Smooth muscle cell of the brain vasculature (primary cell): ENCODE measurements around the gene PPM1G.
"Not testable (repeated sequence)": the region's sequence is repeated elsewhere in the genome, so short reads cannot be mapped to it uniquely, and the experiment has no call there.

Experiments
- DNase-seq: peaks from one replicate; pipeline ENCODE4 v3.0.0-alpha.2; 2012; ENCODE audit warnings: low read depth, low spot score

The PPM1G gene

GRCh38 chr2:27375513-27376099 lies 33.8 kb downstream of the PPM1G start:
- no peak for DNase-seq

- DNase-seq: no peak
Observed at GRCh38 chr2:27373567-27373966, 35.8 kb downstream of the PPM1G start.

GRCh38 chr2:27372937-27373336 lies 36.5 kb downstream of the PPM1G start:
- DNase-seq: no peak

GRCh38 chr2:27370816-27371620 lies 38.4 kb downstream of the PPM1G start:
- DNase-seq: no peak

- peak; percentile 98 for DNase-seq
Observed at GRCh38 chr2:27370026-27370815, 39.2 kb downstream of the PPM1G start, which contains the start of the genes EIF2B4 and SNX17. EIF2B4 (minus strand) TSS chr2:27370338; CDS start chr2:27370314, 24 bp downstream. SNX17 (plus strand) TSS chr2:27370616; CDS start chr2:27370744, 128 bp downstream.

- DNase-seq: no peak
Observed at GRCh38 chr2:27369471-27370025, 39.8 kb downstream of the PPM1G start.

GRCh38 chr2:27363933-27364332 lies 45.5 kb downstream of the PPM1G start:
- DNase-seq: no peak

- DNase-seq: no peak
Observed at GRCh38 chr2:27362678-27363420, 46.5 kb downstream of the PPM1G start.

GRCh38 chr2:27356382-27357181 lies 52.8 kb downstream of the PPM1G start, which contains the start of gene GTF3C2:
GTF3C2 (minus strand) TSS chr2:27356764; CDS start chr2:27343554, 13,210 bp downstream.
- DNase-seq: peak; percentile 95

- DNase-seq: no peak
Observed at GRCh38 chr2:27356056-27356381, 53.4 kb downstream of the PPM1G start.

GRCh38 chr2:27354597-27354927 lies 54.8 kb downstream of the PPM1G start:
- no peak for DNase-seq

- no peak for DNase-seq
Observed at GRCh38 chr2:27353762-27354596, 55.4 kb downstream of the PPM1G start.

- not testable (repeated sequence) for DNase-seq
Observed at GRCh38 chr2:27353386-27353761, 56.0 kb downstream of the PPM1G start.

GRCh38 chr2:27351802-27352598 lies 57.4 kb downstream of the PPM1G start:
- DNase-seq: no peak

GRCh38 chr2:27350106-27350693 lies 59.2 kb downstream of the PPM1G start:
- no peak for DNase-seq

GRCh38 chr2:27347641-27348040 lies 61.8 kb downstream of the PPM1G start:
- no peak for DNase-seq

GRCh38 chr2:27336173-27336572 lies 73.2 kb downstream of the PPM1G start:
- DNase-seq: no peak

GRCh38 chr2:27335311-27335710 lies 74.1 kb downstream of the PPM1G start:
- DNase-seq: no peak
